Thymus (tissue), 11 donors: Measurements from ENCODE around the gene SPATC1L. TPM values are rescaled to one million over a fixed set of nuclear protein-coding genes. Genes with fewer than 3 reads are reported as not detected.

ENCODE experiments used
- DNase-seq, 9 donors: peaks; one replicate each; pipeline ENCODE4 v3.0.0-alpha.2; 2013; ENCODE audit warnings: low spot score in 9 of 9, low read depth in 6 of 9, missing footprints in 1 of 9
- H3K27ac ChIP-seq, 2 donors: one replicate each; pipeline ENCODE4 v1.5.1; 2013; ENCODE audit warnings: control low read depth in 1 of 2, low read depth in 1 of 2, low read length in 1 of 2, mild to moderate bottlenecking in 1 of 2, moderate library complexity in 1 of 2
- H3K27me3 ChIP-seq, 2 donors: one replicate each; pipeline ENCODE4 v1.5.1; 2013; ENCODE audit warnings: low read length in 1 of 2; ENCODE audit not compliant: control insufficient read depth in 2 of 2, insufficient read depth in 1 of 2
- H3K36me3 ChIP-seq, 2 donors: one replicate each; pipeline ENCODE4 v1.5.1; 2013; ENCODE audit warnings: low read length in 1 of 2, mild to moderate bottlenecking in 1 of 2, moderate library complexity in 1 of 2; ENCODE audit not compliant: control insufficient read depth in 2 of 2, insufficient read depth in 2 of 2
- H3K4me1 ChIP-seq, 2 donors: one replicate each; pipeline ENCODE4 v1.5.1; 2013; ENCODE audit warnings: low read length in 2 of 2; ENCODE audit not compliant: control insufficient read depth in 2 of 2, insufficient read depth in 2 of 2
- H3K4me3 ChIP-seq, 2 donors: one replicate each; pipeline ENCODE4 v1.5.1; 2013; ENCODE audit warnings: low read length in 2 of 2, control low read depth in 1 of 2, mild to moderate bottlenecking in 1 of 2
- H3K9me3 ChIP-seq, 2 donors: one replicate each; pipeline ENCODE4 v1.5.1; 2013; ENCODE audit warnings: low read length in 1 of 2, mild to moderate bottlenecking in 1 of 2; ENCODE audit not compliant: control insufficient read depth in 2 of 2, insufficient read depth in 1 of 2
- WGBS: extraction: QIAGEN DNeasy Blood & Tissue Kit; methylation state at CpG from one replicate; pipeline ENCODE4 v1.1.7; 2013; 5-methylcytosine and 5-hydroxymethylcytosine counted together
- polyA plus RNA-seq: library from polyadenylated mRNA; stranded (reverse); fragments of 200-250 nt; gene quantifications from one replicate; pipeline ENCODE4 v1.2.3, GENCODE V29; 2013
- total RNA-seq: library from RNA; stranded (reverse); fragments of 120-200 nt; gene quantifications from one replicate; pipeline ENCODE4 v1.2.4, GENCODE V29; 2013
- donor health status: healthy.

SPATC1L gene
- total and polyA plus RNA-seq, 2 donors, result 4.8 to 9.6 TPM

DNA sequence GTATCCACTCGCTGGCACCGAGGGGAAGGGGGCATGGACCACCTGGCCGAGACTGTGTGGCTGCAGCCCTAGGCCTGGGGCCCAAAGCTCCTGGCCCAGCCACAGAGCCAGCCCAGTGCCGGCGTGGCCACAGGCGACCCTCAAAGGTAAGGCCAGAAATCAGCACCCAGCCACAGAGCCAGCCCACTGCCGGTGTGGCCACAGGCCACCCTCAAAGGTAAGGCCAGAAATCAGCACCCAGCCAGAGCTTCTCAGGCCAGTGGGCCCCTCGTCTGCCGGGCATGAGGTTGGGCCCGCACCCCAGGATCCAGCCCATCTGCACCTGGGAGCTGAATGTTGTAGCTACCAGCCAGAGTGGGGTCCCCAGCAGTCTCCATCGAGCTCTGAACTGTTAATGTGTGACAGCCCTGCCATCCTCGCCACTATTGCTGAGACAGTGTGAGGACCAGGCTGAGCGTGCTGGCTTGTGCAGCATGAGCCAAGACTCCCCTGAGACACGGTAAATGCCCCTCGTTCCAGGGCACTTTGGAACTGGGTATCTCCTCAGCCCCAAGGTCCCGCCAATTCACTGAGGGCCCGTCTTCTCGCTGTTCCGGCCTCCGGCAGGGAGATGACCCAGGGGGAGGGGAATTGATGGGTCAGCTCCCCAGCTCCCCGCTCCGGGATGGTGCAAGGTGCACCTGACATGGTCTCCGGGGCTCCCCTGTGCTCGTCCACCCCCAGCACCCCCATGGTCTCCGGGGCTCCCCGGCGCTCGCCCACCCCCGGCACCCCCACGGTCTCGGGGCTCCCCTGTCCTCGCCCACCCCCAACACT, 24.2 kb downstream of the SPATC1L start:
- Histone ChIP-seq H3K36me3 (peaks cover 0 to 5% of the 10 kb centered on the region in 2 donors), H3K27ac (no peak overlapping the region), H3K27me3 (peaks cover 0 to 17% of the 10 kb centered on the region in 2 donors), H3K9me3 (peaks cover 0 to 13% of the 10 kb centered on the region in 2 donors), H3K4me3 (no peak overlapping the region), H3K4me1 (no peaks in the 10 kb centered on the region)
- no peak for DNase-seq
- WGBS, result 94% methylated on average over 32 of the region's 32 CpGs

DNA sequence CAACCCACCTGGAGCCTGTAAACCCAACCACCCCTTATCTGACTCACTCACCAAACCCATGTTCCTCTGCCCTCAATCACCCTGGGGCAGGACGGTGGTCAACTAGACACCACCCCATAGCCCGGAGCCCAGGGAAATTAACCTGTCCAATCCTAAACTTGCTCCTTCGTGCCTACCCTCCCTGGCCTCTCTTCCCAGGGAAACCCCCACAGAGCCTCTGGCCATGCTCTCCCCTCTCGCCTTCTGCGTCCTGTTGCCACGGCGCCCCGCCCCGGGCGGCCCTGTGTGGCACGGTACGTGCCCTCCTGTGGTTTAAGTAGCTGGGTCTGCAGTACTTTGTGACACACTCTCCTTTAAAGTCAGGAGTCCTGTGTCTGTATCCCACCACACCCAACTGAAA, 24.9 kb downstream of the SPATC1L start:
- H3K27ac ChIP-seq, result no peak overlapping the region
- H3K36me3 ChIP-seq, result peaks cover 0 to 5% of the 10 kb centered on the region in 2 donors
- no peak overlapping the region for H3K4me3 ChIP-seq
- peaks cover 0 to 17% of the 10 kb centered on the region in 2 donors for H3K27me3 ChIP-seq
- no peak for DNase-seq
- H3K9me3 ChIP-seq, result peaks cover 0 to 13% of the 10 kb centered on the region in 2 donors
- H3K4me1 ChIP-seq, result no peaks in the 10 kb centered on the region
- 96% methylated on average over 12 of the region's 12 CpGs for WGBS

DNA sequence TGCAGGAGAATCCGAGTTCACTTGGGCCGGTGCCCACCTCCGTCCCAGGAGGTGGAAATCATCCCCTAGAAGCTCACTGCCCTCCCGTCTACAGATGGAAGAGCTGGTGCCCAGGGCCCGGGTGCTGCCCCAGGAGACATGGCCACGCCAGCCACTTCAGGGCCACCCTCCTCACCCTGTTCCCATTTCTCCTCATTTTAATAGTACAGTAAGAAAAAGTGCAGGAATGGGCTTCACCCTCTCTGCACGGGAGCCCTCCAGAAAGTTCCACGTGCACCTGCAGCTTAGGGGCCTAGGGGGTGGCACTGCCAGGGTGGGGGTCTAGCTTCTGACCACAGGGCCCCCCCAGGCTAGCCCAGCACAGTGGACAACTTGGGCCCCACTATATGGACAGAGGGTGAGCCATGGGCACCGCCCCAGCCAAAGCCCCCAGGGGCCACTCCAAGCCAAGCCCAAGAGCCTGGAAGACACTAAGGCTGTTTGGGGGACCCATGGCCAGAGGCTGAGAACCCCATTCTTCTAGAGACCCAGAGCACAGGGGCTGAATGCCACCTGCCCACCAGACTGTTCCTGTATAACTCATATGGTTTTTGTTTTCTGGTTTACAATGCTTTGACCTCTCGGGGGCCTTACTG, 25.5 kb downstream of the SPATC1L start:
- Histone ChIP-seq H3K4me3 (no peak overlapping the region), H3K36me3 (peaks cover 0 to 5% of the 10 kb centered on the region in 2 donors), H3K4me1 (no peaks in the 10 kb centered on the region), H3K9me3 (peaks cover 0 to 13% of the 10 kb centered on the region in 2 donors), H3K27ac (no peak overlapping the region), H3K27me3 (peaks cover 0 to 17% of the 10 kb centered on the region in 2 donors)
- no peak for DNase-seq
- WGBS, result 97% methylated on average over 10 of the region's 10 CpGs

DNA sequence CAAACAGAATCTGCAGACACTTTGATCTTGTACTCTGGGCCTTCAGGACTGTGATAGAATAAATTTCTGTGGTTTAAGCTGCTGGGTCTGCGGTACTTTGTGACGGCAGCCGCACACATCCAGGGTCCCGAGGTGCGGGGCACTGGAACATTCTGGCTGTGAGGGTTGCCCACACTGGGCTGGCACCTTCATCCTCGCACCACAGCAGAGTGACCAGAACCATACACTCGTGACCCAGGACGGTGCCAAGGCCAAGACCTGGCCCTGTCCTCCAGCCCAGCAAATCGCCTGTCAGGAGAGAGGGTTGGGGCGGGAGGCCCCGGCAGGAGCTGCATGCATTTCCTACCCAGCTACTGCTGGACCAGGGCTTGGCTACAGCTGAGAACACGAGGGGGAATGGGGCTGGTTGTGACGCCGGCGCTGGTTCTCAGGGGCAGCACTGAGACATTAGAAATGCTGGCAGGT, 26.2 kb downstream of the SPATC1L start:
- WGBS, result 93% methylated on average over 15 of the region's 15 CpGs
- H3K27ac ChIP-seq, result no peak overlapping the region
- peaks cover 0 to 6% of the 10 kb centered on the region in 2 donors for H3K4me1 ChIP-seq
- DNase-seq, result no peak
- H3K27me3 ChIP-seq, result peaks cover 0 to 17% of the 10 kb centered on the region in 2 donors
- no peak overlapping the region for H3K4me3 ChIP-seq
- H3K36me3 ChIP-seq, result peaks cover 0 to 5% of the 10 kb centered on the region in 2 donors
- peaks cover 0 to 13% of the 10 kb centered on the region in 2 donors for H3K9me3 ChIP-seq

DNA sequence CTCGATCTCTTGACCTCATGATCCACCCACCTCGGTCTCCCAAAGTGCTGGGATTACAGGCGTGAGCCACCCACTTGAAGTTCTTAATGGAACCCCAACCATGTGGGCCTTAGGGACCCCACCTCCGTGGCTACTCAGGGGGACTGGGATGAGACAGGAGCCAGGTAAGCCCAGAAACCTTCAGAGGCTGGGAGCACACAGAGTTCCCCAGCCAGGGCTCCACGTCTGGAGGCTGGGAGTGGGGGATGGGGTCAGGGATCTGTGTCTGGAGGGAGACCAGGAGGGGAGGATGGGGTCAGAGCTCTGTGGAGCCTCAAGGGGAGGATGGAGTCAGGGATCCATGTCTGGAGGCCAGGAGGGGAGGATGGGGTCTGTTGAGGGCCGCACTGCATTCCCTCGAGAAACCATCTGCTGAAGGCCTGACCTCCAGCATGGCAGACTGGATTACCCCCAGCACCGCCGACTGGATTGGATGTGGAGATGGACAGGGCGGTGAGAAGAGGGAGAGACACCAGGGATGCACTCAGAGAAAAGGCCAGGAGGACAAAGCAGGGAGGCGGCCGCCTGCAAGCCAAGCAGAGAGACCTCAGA, 26.8 kb downstream of the SPATC1L start:
- Histone ChIP-seq H3K36me3 (peaks cover 0 to 5% of the 10 kb centered on the region in 2 donors), H3K4me1 (peaks cover 0 to 8% of the 10 kb centered on the region in 2 donors), H3K27me3 (peaks cover 0 to 16% of the 10 kb centered on the region in 2 donors), H3K4me3 (no peak overlapping the region), H3K27ac (no peak overlapping the region), H3K9me3 (peaks cover 0 to 13% of the 10 kb centered on the region in 2 donors)
- no peak for DNase-seq
- WGBS, result 97% methylated on average over 12 of the region's 12 CpGs

DNA sequence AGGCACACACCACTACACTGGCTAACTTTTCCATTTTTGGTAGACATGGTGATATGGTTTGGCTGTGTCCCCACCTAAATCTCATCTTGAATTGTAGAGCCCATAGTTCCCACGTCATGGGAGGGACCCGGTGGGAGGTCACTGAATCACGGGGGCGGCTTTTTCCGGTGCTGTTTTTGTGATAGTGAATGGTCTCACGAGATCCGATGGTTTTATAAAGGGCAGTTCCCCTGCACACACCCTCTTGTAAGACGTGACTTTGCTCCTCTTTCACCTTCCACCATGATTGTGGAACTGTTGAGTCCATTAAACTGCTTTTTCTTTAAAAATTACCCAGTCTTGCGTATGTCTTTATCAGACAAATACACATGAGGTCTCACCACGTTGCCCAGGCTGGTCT, 27.6 kb downstream of the SPATC1L start:
- no peak for DNase-seq
- H3K4me1 ChIP-seq, result peaks cover 0 to 8% of the 10 kb centered on the region in 2 donors
- peaks cover 0 to 6% of the 10 kb centered on the region in 2 donors for H3K9me3 ChIP-seq
- peaks cover 0 to 5% of the 10 kb centered on the region in 2 donors for H3K36me3 ChIP-seq
- peaks cover 0 to 8% of the 10 kb centered on the region in 2 donors for H3K27me3 ChIP-seq
- 98% methylated on average over 10 of the region's 10 CpGs for WGBS
- H3K27ac ChIP-seq, result no peak overlapping the region
- no peak overlapping the region for H3K4me3 ChIP-seq

DNA sequence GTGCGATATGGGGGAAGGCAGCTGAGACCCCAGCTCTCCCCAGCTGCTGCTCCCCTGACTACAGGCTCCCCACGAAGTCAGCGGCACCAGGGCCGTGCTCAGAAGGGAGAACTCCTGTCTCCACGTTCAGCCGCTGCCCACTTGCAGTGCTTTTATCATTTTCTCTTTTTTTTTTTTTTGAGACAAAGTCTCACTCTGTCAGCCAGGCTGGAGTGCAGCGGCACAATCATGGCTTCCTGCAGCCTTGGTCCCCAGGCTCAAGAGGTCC, 27.9 kb downstream of the SPATC1L start:
- peaks cover 0 to 8% of the 10 kb centered on the region in 2 donors for H3K4me1 ChIP-seq
- peaks cover 0 to 4% of the 10 kb centered on the region in 2 donors for H3K27me3 ChIP-seq
- peaks cover 0 to 3% of the 10 kb centered on the region in 2 donors for H3K9me3 ChIP-seq
- WGBS, result 98% methylated on average over 7 of the region's 7 CpGs
- H3K36me3 ChIP-seq, result peaks cover 0 to 2% of the 10 kb centered on the region in 2 donors
- no peak overlapping the region for H3K27ac ChIP-seq
- no peak overlapping the region for H3K4me3 ChIP-seq
- DNase-seq, result no peak

DNA sequence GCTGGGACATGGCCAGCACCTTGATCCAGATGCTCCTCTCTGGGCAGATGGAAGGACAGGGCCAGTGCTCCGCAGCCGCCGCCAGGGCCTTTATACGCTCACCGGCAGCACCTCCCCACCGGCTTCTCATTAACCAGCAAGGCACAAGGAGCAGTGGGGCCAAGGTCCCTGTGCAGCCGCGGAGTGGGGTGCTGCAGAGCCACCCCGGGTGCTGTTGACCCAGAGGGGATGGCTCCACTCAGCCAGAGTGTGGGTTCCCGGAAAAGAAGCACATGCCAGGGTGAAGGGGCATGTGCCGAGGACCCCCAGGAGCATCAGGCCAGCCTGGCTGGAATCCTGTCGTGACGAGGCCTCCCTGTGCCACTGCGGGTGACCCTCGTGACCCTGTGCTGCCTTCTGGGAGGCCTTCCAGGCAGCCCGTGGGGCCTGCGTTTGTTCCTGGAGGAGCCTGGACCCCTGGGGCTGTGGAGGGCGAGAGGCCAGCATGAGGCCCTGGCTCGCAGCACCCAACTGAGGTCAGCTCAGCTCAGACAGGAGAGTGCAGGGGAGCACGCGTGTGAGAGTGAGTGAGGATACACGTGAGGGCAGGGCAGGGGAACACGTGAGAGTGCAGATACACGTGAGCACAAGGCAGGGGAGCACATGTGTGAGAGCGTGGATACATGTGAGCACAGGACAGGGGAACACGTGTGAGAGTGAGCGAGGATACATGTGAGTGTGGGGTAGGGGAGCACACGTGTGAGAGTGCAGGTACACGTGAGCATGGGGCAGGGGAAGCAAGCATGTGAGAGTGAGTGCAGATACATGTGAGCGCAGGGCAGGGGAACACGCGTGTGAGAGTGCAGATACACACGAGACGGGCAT, 28.5 kb downstream of the SPATC1L start, which contains the start of gene FTCD:
FTCD (minus strand) TSS at position 66 of the 864 bp plus-strand sequence; CDS start at position 10, 56 bp downstream.
- no peaks in the 10 kb centered on the region for H3K36me3 ChIP-seq
- H3K4me1 ChIP-seq, result peaks cover 0 to 8% of the 10 kb centered on the region in 2 donors
- no peak within 1 kb of the TSS for H3K4me3 ChIP-seq
- no peaks in the 10 kb centered on the region for H3K27me3 ChIP-seq
- DNase-seq, result no peak
- H3K9me3 ChIP-seq, result no peaks in the 10 kb centered on the region
- no peak within 1 kb of the TSS for H3K27ac ChIP-seq
- 97% methylated on average over 34 of the region's 34 CpGs for WGBS
